HPDE6-E6E7 (cell line): ENCODE measurements around the gene PEX5L.
A peak's percentile ranks its signal among the peaks of the same experiment; 100 is the strongest.

Experiments used
- DNase-seq: peaks from one replicate; pipeline ENCODE4 v3.0.0; 2011; ENCODE audit warnings: missing footprints; ENCODE audit errors: extremely low spot score

Gene PEX5L

GRCh38 chr3:179896507-179896906 is 140.2 kb downstream of the PEX5L start:
- DNase-seq: no peak

- DNase-seq: no peak
Observed at GRCh38 chr3:179895330-179895729, 141.4 kb downstream of the PEX5L start.

GRCh38 chr3:179887295-179887943 is 149.3 kb downstream of the PEX5L start:
- no peak for DNase-seq

GRCh38 chr3:179885950-179886349 is 150.8 kb downstream of the PEX5L start:
- DNase-seq: no peak

- DNase-seq: no peak
Observed at GRCh38 chr3:179884136-179884535, 152.6 kb downstream of the PEX5L start.

- no peak for DNase-seq
Observed at GRCh38 chr3:179882292-179882691, 154.4 kb downstream of the PEX5L start.

GRCh38 chr3:179881791-179882190 is 154.9 kb downstream of the PEX5L start:
- DNase-seq: no peak

GRCh38 chr3:179880868-179881267 is 155.9 kb downstream of the PEX5L start:
- no peak for DNase-seq

- no peak for DNase-seq
Observed at GRCh38 chr3:179876440-179876839, 160.3 kb downstream of the PEX5L start.

- DNase-seq: no peak
Observed at GRCh38 chr3:179872842-179873241, 163.9 kb downstream of the PEX5L start.

- no peak for DNase-seq
Observed at GRCh38 chr3:179871782-179872181, 165.0 kb downstream of the PEX5L start.

GRCh38 chr3:179868715-179869114 is 168.0 kb downstream of the PEX5L start:
- no peak for DNase-seq

GRCh38 chr3:179867961-179868360 is 168.8 kb downstream of the PEX5L start:
- no peak for DNase-seq

- no peak for DNase-seq
Observed at GRCh38 chr3:179865861-179866505, 170.8 kb downstream of the PEX5L start.

GRCh38 chr3:179861953-179862352 is 174.8 kb downstream of the PEX5L start:
- no peak for DNase-seq

GRCh38 chr3:179861292-179861691 is 175.4 kb downstream of the PEX5L start:
- DNase-seq: no peak

GRCh38 chr3:179860275-179861107 is 176.2 kb downstream of the PEX5L start:
- no peak for DNase-seq

GRCh38 chr3:179853176-179853575 is 183.6 kb downstream of the PEX5L start:
- no peak for DNase-seq

GRCh38 chr3:179852142-179852905 is 184.4 kb downstream of the PEX5L start:
- no peak for DNase-seq

- no peak for DNase-seq
Observed at GRCh38 chr3:179848711-179849110, 188.0 kb downstream of the PEX5L start.

GRCh38 chr3:179842061-179842460 is 194.7 kb downstream of the PEX5L start:
- DNase-seq: no peak

GRCh38 chr3:179840985-179841384 is 195.8 kb downstream of the PEX5L start:
- DNase-seq: peak; percentile 13
